Measurements from ENCODE around the gene BRD7.

DNA sequence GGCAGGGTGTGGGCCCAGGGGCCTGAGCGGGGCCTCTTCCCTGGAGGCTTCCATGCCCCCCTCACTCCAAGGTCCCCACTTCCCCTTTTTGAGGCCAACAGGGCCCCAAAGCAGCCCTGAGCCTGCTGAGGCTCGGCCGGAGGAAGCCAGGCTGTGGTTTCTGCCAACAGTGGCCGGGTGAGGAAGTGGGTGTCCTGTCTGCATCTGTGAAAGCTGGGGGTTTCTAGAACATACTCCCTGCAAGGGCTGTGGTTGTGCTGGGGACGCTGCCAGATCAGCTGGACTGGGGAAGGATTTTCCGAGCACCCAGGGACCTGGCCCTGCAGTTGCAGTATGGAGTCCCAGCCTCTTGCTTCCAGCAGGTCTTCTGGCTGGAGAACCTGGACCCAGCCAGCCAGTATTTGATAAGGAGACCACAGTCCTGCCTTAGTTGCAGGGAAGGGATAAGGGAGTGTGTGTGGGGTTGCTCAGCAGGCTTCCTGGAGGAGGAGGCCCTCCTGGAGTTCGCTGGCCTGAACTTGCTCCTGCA lies 86.7 kb downstream of the BRD7 start:
- TF ChIP-seq, protein P1, sequence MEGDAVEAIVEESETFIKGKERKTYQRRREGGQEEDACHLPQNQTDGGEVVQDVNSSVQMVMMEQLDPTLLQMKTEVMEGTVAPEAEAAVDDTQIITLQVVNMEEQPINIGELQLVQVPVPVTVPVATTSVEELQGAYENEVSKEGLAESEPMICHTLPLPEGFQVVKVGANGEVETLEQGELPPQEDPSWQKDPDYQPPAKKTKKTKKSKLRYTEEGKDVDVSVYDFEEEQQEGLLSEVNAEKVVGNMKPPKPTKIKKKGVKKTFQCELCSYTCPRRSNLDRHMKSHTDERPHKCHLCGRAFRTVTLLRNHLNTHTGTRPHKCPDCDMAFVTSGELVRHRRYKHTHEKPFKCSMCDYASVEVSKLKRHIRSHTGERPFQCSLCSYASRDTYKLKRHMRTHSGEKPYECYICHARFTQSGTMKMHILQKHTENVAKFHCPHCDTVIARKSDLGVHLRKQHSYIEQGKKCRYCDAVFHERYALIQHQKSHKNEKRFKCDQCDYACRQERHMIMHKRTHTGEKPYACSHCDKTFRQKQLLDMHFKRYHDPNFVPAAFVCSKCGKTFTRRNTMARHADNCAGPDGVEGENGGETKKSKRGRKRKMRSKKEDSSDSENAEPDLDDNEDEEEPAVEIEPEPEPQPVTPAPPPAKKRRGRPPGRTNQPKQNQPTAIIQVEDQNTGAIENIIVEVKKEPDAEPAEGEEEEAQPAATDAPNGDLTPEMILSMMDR (IDR thresholded peaks at IDR 0.05), result no peak
- no peak for TF ChIP-seq POLR2A (IDR thresholded peaks at IDR 0.05)

All from testis (tissue), 2 donors.